WTC11 (cell line): ENCODE measurements around the gene PVALEF.

ENCODE experiments used
- CBFB ChIP-seq: sonication (generic); formaldehyde crosslinking; IDR thresholded peaks from 2 replicates; pipeline ENCODE4 v1.8.1; 2022; ENCODE audit warnings: mild to moderate bottlenecking, low read depth, missing genetic modification reagents
- CREM ChIP-seq: sonication (generic); formaldehyde crosslinking; IDR thresholded peaks from 2 replicates; pipeline ENCODE4 v1.8.1; 2022; ENCODE audit warnings: mild to moderate bottlenecking, missing genetic modification reagents, moderate library complexity
- CTCF ChIP-seq: fragments of 200-600 bp; IDR thresholded peaks from 2 replicates; pipeline ENCODE4 v1.8.0; 2022; ENCODE audit warnings: antibody characterized with exemption
- ELF4 ChIP-seq: sonication (generic); formaldehyde crosslinking; IDR thresholded peaks from 2 replicates; pipeline ENCODE4 v1.8.1; 2022; ENCODE audit warnings: low read depth, mild to moderate bottlenecking, moderate library complexity, missing genetic modification reagents
- ESRRA ChIP-seq: sonication (generic); formaldehyde crosslinking; IDR thresholded peaks from 2 replicates; pipeline ENCODE4 v1.8.1; 2022; ENCODE audit warnings: mild to moderate bottlenecking, missing genetic modification reagents, borderline replicate concordance
- FOXK1 ChIP-seq: sonication (generic); formaldehyde crosslinking; IDR thresholded peaks from 2 replicates; pipeline ENCODE4 v1.8.0; 2022; ENCODE audit warnings: mild to moderate bottlenecking, moderate library complexity, missing genetic modification reagents
- KAT7 ChIP-seq: sonication (generic); formaldehyde crosslinking; IDR thresholded peaks from 2 replicates; pipeline ENCODE4 v1.8.1; 2023; ENCODE audit warnings: missing genetic modification reagents, mild to moderate bottlenecking, borderline replicate concordance
- NFYB ChIP-seq: sonication (generic); formaldehyde crosslinking; conservative IDR thresholded peaks from 2 replicates; pipeline ENCODE4 v1.8.0; 2022; ENCODE audit warnings: low read depth, missing genetic modification reagents
- SP1 ChIP-seq: sonication (generic); formaldehyde crosslinking; conservative IDR thresholded peaks from 2 replicates; pipeline ENCODE4 v1.8.1; 2022; ENCODE audit warnings: missing genetic modification reagents
- TF ChIP-seq, protein P1 (sequence below): sonication (generic); formaldehyde crosslinking; IDR thresholded peaks from 2 replicates; pipeline ENCODE4 v1.8.0; 2022; ENCODE audit warnings: mild to moderate bottlenecking, missing genetic modification reagents
- TF ChIP-seq, protein P2 (sequence below): sonication (generic); formaldehyde crosslinking; conservative IDR thresholded peaks from 2 replicates; pipeline ENCODE4 v1.8.1; 2022; ENCODE audit warnings: mild to moderate bottlenecking, missing genetic modification reagents
- TF ChIP-seq, protein P3 (sequence below): sonication (generic); formaldehyde crosslinking; IDR thresholded peaks from 2 replicates; pipeline ENCODE4 v1.8.1; 2022; ENCODE audit warnings: low read depth, missing genetic modification reagents, borderline replicate concordance
- TF ChIP-seq, protein P4 (sequence below): sonication (generic); formaldehyde crosslinking; IDR thresholded peaks from 2 replicates; pipeline ENCODE4 v1.8.1; 2023; ENCODE audit warnings: mild to moderate bottlenecking, missing genetic modification reagents, borderline replicate concordance
- TF ChIP-seq, protein P5 (sequence below): sonication (generic); formaldehyde crosslinking; IDR thresholded peaks from 2 replicates; pipeline ENCODE4 v1.8.1; 2023; ENCODE audit warnings: mild to moderate bottlenecking, moderate library complexity, missing genetic modification reagents

DNA sequence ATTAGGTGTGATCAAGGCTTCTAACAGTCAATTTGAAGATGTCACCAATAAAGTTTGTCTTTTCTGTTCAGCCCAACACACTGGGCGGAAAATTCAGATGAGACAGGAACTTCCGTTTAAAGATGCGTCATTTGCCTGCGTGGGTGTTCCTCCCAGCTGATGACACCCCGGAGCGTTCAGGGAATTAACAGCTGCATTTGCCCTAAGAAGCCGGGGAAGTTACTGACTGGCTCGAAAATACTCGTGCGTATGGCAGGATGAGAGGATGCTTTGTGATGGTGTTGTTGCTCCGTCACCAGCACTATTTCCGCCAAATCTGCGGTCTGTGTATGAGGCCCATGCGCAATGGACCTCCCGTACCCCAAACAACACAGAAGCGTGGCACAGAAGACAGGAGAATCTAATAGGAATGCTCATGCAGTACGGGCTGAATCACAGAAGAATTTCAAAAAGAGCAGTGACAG is 11.9 kb upstream of the PVALEF start:
- TF ChIP-seq CTCF, result no peak
- TF ChIP-seq, protein P1, sequence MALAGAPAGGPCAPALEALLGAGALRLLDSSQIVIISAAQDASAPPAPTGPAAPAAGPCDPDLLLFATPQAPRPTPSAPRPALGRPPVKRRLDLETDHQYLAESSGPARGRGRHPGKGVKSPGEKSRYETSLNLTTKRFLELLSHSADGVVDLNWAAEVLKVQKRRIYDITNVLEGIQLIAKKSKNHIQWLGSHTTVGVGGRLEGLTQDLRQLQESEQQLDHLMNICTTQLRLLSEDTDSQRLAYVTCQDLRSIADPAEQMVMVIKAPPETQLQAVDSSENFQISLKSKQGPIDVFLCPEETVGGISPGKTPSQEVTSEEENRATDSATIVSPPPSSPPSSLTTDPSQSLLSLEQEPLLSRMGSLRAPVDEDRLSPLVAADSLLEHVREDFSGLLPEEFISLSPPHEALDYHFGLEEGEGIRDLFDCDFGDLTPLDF (CRISPR knock-in tag), result no peak
- no peak for TF ChIP-seq KAT7 (CRISPR knock-in tag)
- TF ChIP-seq, protein P2, sequence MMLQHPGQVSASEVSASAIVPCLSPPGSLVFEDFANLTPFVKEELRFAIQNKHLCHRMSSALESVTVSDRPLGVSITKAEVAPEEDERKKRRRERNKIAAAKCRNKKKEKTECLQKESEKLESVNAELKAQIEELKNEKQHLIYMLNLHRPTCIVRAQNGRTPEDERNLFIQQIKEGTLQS (CRISPR knock-in tag), result no peak
- TF ChIP-seq, protein P3, sequence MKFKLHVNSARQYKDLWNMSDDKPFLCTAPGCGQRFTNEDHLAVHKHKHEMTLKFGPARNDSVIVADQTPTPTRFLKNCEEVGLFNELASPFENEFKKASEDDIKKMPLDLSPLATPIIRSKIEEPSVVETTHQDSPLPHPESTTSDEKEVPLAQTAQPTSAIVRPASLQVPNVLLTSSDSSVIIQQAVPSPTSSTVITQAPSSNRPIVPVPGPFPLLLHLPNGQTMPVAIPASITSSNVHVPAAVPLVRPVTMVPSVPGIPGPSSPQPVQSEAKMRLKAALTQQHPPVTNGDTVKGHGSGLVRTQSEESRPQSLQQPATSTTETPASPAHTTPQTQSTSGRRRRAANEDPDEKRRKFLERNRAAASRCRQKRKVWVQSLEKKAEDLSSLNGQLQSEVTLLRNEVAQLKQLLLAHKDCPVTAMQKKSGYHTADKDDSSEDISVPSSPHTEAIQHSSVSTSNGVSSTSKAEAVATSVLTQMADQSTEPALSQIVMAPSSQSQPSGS (CRISPR knock-in tag), result no peak
- TF ChIP-seq NFYB (CRISPR knock-in tag), result no peak
- no peak for TF ChIP-seq ESRRA (CRISPR knock-in tag)
- TF ChIP-seq ELF4 (CRISPR knock-in tag), result no peak
- no peak for TF ChIP-seq CBFB (CRISPR knock-in tag)
- no peak for TF ChIP-seq SP1 (CRISPR knock-in tag)
- TF ChIP-seq, protein P4, sequence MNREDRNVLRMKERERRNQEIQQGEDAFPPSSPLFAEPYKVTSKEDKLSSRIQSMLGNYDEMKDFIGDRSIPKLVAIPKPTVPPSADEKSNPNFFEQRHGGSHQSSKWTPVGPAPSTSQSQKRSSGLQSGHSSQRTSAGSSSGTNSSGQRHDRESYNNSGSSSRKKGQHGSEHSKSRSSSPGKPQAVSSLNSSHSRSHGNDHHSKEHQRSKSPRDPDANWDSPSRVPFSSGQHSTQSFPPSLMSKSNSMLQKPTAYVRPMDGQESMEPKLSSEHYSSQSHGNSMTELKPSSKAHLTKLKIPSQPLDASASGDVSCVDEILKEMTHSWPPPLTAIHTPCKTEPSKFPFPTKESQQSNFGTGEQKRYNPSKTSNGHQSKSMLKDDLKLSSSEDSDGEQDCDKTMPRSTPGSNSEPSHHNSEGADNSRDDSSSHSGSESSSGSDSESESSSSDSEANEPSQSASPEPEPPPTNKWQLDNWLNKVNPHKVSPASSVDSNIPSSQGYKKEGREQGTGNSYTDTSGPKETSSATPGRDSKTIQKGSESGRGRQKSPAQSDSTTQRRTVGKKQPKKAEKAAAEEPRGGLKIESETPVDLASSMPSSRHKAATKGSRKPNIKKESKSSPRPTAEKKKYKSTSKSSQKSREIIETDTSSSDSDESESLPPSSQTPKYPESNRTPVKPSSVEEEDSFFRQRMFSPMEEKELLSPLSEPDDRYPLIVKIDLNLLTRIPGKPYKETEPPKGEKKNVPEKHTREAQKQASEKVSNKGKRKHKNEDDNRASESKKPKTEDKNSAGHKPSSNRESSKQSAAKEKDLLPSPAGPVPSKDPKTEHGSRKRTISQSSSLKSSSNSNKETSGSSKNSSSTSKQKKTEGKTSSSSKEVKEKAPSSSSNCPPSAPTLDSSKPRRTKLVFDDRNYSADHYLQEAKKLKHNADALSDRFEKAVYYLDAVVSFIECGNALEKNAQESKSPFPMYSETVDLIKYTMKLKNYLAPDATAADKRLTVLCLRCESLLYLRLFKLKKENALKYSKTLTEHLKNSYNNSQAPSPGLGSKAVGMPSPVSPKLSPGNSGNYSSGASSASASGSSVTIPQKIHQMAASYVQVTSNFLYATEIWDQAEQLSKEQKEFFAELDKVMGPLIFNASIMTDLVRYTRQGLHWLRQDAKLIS (CRISPR knock-in tag), result no peak
- TF ChIP-seq CREM (CRISPR knock-in tag), result no peak
- no peak for TF ChIP-seq FOXK1 (CRISPR knock-in tag)
- TF ChIP-seq, protein P5, sequence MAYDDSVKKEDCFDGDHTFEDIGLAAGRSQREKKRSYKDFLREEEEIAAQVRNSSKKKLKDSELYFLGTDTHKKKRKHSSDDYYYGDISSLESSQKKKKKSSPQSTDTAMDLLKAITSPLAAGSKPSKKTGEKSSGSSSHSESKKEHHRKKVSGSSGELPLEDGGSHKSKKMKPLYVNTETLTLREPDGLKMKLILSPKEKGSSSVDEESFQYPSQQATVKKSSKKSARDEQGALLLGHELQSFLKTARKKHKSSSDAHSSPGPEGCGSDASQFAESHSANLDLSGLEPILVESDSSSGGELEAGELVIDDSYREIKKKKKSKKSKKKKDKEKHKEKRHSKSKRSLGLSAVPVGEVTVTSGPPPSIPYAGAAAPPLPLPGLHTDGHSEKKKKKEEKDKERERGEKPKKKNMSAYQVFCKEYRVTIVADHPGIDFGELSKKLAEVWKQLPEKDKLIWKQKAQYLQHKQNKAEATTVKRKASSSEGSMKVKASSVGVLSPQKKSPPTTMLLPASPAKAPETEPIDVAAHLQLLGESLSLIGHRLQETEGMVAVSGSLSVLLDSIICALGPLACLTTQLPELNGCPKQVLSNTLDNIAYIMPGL (CRISPR knock-in tag), result no peak
